Measurements from ENCODE around the gene MARVELD1.

DNA sequence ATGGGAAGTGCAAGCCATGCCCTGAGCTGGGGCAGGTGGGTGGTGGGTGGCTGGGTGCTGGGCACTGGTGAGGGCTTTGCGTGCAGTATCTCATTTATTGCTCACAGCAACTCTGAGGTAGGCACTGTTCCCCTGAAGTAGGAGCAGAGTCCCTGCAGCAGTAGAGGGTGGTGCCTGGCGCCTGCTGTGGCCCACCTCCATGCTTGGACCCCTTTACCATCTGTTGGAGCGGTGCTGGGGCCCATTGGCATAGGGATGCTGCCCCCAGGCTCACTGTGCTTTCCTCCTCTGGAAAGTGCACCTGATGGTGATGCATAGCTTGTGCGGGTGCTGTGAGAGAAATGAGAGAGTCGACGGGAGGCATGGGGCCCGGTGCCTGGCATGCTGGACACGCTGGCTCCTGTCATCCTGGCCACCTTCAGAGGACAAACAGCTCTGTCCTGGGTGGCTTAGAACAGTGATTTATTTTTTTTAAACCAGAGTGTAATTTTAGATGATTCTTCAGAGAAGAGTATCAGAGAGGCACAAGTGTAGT, 47.9 kb downstream of the MARVELD1 start:
- TF ChIP-seq SUZ12 (IDR thresholded peaks at IDR 0.05; ENCODE audit: extremely low read depth, insufficient read depth, insufficient read length): no peak
- TF ChIP-seq YY1 (IDR thresholded peaks at IDR 0.05; ENCODE audit: insufficient read depth, insufficient read length): no peak
- no peak for TF ChIP-seq ZNF274 (IDR thresholded peaks at IDR 0.05; ENCODE audit: low read depth, low read length)
